Measurements from ENCODE around the gene CDC37L1. TPM values are rescaled to one million over a fixed set of nuclear protein-coding genes. Genes with fewer than 3 reads are reported as not detected.
"Not testable (repeated sequence)": the region's sequence is repeated elsewhere in the genome, so short reads cannot be mapped to it uniquely, and the experiment has no call there.

CDC37L1 gene
- 10 to 100 TPM; 14.7 to 16.6 (median 16.2) TPM for total RNA-seq

DNA sequence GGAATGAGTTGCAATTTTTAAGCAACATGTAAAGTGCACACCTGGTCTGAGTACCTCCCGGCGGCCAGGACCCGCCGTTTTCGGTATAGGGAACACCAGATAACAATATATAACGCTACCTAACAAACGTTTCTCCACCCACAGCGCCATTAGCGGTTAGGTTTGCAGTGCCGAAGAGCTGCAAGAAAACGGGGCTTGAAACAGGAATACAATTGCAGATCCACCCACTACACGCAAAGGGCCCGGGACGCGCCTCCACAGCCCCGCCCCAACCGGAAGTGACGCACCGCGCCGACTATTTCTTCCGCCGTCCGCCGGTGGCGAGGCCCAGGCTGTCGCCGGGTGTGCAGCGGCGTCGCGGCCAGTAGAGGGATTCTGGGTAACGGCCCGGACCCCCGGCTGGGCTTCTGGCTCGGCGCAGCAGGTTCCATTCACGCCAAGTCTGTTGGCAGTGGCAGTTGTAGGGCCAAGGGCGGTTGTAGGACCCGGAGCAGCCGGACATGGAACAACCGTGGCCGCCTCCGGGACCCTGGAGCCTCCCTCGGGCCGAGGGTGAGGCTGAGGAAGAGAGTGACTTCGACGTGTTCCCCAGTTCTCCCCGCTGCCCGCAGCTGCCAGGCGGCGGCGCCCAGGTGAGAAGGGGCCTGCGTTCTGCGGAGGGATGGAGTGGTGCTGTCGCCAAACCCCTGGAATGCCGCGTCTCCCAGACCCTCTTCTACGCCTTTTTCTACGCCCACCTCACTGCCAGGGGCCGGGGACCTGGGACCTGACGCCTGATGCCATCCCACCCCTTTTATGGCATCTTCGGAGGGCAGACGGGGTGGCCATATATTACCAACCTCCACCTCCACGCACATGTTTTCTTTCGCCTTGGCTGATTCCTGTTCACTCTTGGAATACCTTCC, at the start of gene CDC37L1:
TSS of gene CDC37L1 (plus strand) at position 302 of the 905 bp plus-strand sequence. CDS start at position 501, 199 bp downstream.
- H3K27me3 Mint-ChIP-seq (ENCODE audit: low read depth) = no peaks in the 10 kb centered on the region

DNA sequence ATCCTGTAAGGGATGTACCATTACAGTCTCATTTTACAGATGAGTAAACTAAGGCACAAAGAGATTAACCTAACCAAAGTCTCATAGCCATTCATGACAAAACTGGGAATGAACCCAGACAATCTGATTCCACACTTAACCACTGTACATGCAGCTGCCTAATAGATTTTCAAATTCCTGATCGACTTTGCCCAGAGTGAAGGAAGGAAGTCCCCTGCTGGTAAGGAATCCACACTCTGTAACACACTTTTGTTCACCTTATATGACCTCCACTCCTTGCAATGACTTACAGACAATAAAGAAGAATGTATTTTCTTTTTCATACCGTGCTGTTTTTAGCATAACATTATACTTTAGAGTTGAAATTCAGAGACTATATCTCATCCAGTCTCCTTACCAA, 48.5 kb upstream of the CDC37L1 start:
- no peak for DNase-seq
- H3K36me3 Mint-ChIP-seq (ENCODE audit: insufficient read depth) = peaks cover 2% of the 10 kb centered on the region
- H3K9me3 Mint-ChIP-seq = no peaks in the 10 kb centered on the region
- no peak overlapping the region for H3K4me3 Mint-ChIP-seq
- no peak for ATAC-seq
- peaks cover 5% of the 10 kb centered on the region for H3K4me1 Mint-ChIP-seq (ENCODE audit: low read depth)
- H3K27me3 Mint-ChIP-seq (ENCODE audit: low read depth) = peaks cover 2% of the 10 kb centered on the region

More for the DNA sequence above, at the start of gene CDC37L1:
- peak; percentile 99 for DNase-seq
- no peak within 1 kb of the TSS for H3K4me3 Mint-ChIP-seq
- no peaks in the 10 kb centered on the region for H3K9me3 Mint-ChIP-seq
- peaks cover 13% of the 10 kb centered on the region for H3K4me1 Mint-ChIP-seq (ENCODE audit: low read depth)
- ATAC-seq = peak; percentile 97
- peaks cover 7% of the 10 kb centered on the region for H3K36me3 Mint-ChIP-seq (ENCODE audit: insufficient read depth)

DNA sequence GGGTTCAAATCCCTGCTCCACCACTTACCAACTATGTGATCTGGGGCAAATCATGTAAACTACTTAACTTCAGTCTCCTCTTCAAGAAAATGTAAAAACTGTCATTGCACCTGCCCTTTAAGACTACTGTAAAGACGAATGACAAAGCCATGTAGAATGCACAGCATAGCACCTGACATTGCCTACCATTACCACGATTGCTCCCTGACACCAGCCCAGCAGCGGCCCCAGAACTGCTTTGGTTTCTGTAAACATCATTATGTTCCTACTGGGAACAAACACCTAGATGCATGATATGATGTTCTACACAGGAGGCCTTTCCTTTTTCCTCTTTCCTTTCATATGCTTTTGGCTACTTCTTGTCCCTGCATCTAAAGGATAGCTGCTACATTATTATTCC, 40.4 kb upstream of the CDC37L1 start:
- H3K4me3 Mint-ChIP-seq = no peak overlapping the region
- ATAC-seq (no peak), DNase-seq (no peak)
- no peaks in the 10 kb centered on the region for H3K36me3 Mint-ChIP-seq (ENCODE audit: insufficient read depth)
- H3K27me3 Mint-ChIP-seq (ENCODE audit: low read depth) = no peaks in the 10 kb centered on the region
- H3K9me3 Mint-ChIP-seq = no peaks in the 10 kb centered on the region
- H3K4me1 Mint-ChIP-seq (ENCODE audit: low read depth) = peaks cover 3% of the 10 kb centered on the region

DNA sequence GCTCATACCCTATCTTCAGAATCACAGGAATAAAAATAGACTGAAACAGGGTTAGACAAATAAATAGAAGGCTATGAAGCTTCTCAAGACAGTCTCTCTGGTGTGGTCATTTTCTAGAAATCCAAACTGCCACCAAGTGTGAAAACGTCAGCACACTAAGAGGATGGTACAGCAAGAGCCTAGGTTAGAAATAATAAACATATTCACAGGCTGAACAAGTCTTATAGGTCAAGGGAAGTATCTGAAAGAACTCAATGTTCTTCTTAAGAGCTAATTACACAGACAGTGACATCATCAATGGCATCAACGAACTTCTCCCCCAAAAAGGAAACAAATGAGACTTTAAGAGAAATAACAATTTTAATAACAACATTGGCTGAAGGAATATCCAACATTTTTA, 39.9 kb upstream of the CDC37L1 start:
- Mint-ChIP-seq H3K27me3 (ENCODE audit: low read depth) (no peaks in the 10 kb centered on the region), H3K4me1 (ENCODE audit: low read depth) (peaks cover 3% of the 10 kb centered on the region), H3K9me3 (no peaks in the 10 kb centered on the region), H3K4me3 (no peak overlapping the region), H3K36me3 (ENCODE audit: insufficient read depth) (no peaks in the 10 kb centered on the region)
- DNase-seq = no peak
- ATAC-seq = no peak

DNA sequence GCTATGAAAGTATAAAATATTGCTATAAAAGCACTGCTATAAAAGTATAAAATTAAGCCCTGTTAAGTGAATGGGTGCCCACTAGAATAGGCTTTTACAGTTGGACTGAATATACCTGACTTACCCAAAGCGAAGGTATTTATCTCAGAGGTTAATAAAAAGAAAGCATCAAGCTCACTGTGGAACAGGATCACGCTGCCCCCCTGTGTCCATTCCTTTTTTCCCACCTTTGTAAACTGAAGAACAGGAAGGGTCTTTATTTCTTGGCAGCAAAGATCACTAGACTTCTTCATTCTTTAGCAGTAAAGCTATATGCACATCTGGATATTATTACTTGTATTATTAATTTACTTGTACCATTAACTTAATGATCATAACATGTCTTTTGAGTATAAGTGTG, 39.3 kb upstream of the CDC37L1 start:
- H3K27me3 Mint-ChIP-seq (ENCODE audit: low read depth) = no peaks in the 10 kb centered on the region
- DNase-seq = peak; percentile 39
- H3K36me3 Mint-ChIP-seq (ENCODE audit: insufficient read depth) = no peaks in the 10 kb centered on the region
- no peak for ATAC-seq
- no peak overlapping the region for H3K4me3 Mint-ChIP-seq
- peaks cover 3% of the 10 kb centered on the region for H3K4me1 Mint-ChIP-seq (ENCODE audit: low read depth)
- H3K9me3 Mint-ChIP-seq = no peaks in the 10 kb centered on the region

GRCh38 chr9:4642351-4642750, 37.0 kb upstream of the CDC37L1 start:
- no peak overlapping the region for H3K4me3 Mint-ChIP-seq
- no peaks in the 10 kb centered on the region for H3K27me3 Mint-ChIP-seq (ENCODE audit: low read depth)
- no peak for DNase-seq
- H3K9me3 Mint-ChIP-seq = no peaks in the 10 kb centered on the region
- no peaks in the 10 kb centered on the region for H3K36me3 Mint-ChIP-seq (ENCODE audit: insufficient read depth)
- no peak for ATAC-seq
- H3K4me1 Mint-ChIP-seq (ENCODE audit: low read depth) = peaks cover 3% of the 10 kb centered on the region

DNA sequence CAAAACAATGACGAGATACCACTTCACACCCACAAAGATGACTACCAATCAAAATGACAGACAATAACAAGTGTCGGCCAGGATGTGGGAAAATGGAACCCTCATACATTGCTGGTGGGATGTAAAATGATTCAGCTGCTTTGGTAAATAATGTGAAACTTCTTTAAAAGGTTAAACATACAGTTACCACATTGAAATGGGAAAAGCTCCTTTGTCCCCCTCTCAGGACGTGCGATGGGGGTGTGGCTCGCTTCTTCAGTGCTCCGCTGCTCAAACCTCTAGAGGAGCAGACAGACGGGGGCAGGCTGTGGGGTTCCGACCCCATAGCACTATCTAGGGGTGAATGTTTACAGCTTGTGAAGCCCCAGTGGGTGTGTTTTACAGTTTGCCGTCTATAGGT, 25.3 kb upstream of the CDC37L1 start:
- peak in 1 of 2 donors; percentile 65 for ATAC-seq
- Mint-ChIP-seq H3K4me1 (ENCODE audit: low read depth) (no peaks in the 10 kb centered on the region), H3K27me3 (ENCODE audit: low read depth) (peaks cover 4% of the 10 kb centered on the region), H3K9me3 (no peaks in the 10 kb centered on the region), H3K36me3 (ENCODE audit: insufficient read depth) (peaks cover 2% of the 10 kb centered on the region), H3K4me3 (no peak overlapping the region)
- no peak for DNase-seq

DNA sequence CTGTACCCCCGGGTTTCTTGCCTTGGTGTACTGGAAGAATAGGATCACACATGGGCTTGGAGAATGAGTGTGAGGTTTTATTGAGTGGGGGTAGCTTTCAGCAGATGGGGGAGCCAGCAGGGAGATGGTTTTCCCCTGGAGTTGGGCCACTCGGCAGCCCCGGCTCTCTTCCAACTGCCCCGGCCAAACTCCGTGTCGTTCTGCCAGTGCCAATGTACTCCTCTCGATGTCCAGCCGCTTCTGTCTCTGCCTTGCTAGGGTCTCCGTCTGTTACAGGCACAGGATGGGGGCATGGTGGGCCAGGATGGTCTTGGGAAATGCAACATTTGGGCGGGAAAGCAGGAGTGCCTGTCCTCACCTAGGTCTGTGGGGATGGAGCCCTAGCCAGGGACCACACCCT, 24.8 kb upstream of the CDC37L1 start:
- H3K36me3 Mint-ChIP-seq (ENCODE audit: insufficient read depth) = peaks cover 2% of the 10 kb centered on the region
- no peak for ATAC-seq
- H3K4me3 Mint-ChIP-seq = no peak overlapping the region
- peaks cover 1% of the 10 kb centered on the region for H3K27me3 Mint-ChIP-seq (ENCODE audit: low read depth)
- no peaks in the 10 kb centered on the region for H3K9me3 Mint-ChIP-seq
- no peak for DNase-seq
- no peaks in the 10 kb centered on the region for H3K4me1 Mint-ChIP-seq (ENCODE audit: low read depth)

GRCh38 chr9:4656196-4656595, 23.2 kb upstream of the CDC37L1 start:
- not testable (repeated sequence) for H3K9me3 Mint-ChIP-seq

GRCh38 chr9:4656621-4657020, 22.7 kb upstream of the CDC37L1 start:
- ATAC-seq (no peak), DNase-seq (no peak)
- Mint-ChIP-seq H3K9me3 (no peaks in the 10 kb centered on the region), H3K36me3 (ENCODE audit: insufficient read depth) (peaks cover 2% of the 10 kb centered on the region), H3K4me1 (ENCODE audit: low read depth) (peaks cover 3% of the 10 kb centered on the region), H3K4me3 (no peak overlapping the region), H3K27me3 (ENCODE audit: low read depth) (no peaks in the 10 kb centered on the region)

More at GRCh38 chr9:4656196-4656595, 23.2 kb upstream of the CDC37L1 start:
- not testable (repeated sequence) for H3K4me1 Mint-ChIP-seq (ENCODE audit: low read depth); ATAC-seq; H3K36me3 Mint-ChIP-seq (ENCODE audit: insufficient read depth); H3K4me3 Mint-ChIP-seq; DNase-seq; H3K27me3 Mint-ChIP-seq (ENCODE audit: low read depth)

DNA sequence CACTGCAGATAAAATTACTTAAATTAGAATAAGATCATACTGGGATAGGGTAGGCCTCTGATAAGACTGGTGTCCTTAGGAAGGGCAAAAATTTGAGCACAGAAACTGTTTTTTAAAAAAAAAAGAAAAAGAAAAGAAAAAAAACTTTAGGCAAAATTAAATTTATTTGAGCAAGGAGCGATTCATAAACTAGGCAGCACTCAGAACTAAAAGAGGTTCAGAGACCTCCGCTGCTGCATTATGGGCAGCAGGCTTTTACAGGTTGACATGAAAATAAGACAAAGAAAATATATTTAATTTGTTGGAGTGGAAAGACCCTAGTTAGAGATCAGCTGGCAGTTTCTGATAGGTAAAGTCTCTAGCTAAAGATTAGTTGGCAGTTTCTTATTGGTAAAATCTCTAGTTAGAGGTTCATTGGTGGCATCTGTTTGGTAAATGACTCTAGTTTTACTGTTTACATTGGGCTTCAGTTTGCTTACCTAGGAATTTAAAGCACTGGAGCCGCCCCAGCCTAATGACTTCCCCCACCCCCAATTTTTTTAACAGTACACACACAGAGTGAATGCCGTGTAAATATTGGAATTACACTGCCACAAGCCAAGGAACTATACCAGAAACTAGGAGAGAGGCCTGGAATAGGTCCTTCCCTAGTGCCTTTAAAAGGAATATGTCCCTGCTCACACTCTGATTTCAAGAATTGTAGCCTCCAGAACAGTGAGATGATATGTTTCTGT, 21.8 kb upstream of the CDC37L1 start:
- no peak for ATAC-seq
- H3K27me3 Mint-ChIP-seq (ENCODE audit: low read depth) = no peaks in the 10 kb centered on the region
- H3K9me3 Mint-ChIP-seq = no peaks in the 10 kb centered on the region
- no peak for DNase-seq
- H3K36me3 Mint-ChIP-seq (ENCODE audit: insufficient read depth) = peaks cover 2% of the 10 kb centered on the region
- H3K4me3 Mint-ChIP-seq = no peak overlapping the region
- peaks cover 8% of the 10 kb centered on the region for H3K4me1 Mint-ChIP-seq (ENCODE audit: low read depth)

DNA sequence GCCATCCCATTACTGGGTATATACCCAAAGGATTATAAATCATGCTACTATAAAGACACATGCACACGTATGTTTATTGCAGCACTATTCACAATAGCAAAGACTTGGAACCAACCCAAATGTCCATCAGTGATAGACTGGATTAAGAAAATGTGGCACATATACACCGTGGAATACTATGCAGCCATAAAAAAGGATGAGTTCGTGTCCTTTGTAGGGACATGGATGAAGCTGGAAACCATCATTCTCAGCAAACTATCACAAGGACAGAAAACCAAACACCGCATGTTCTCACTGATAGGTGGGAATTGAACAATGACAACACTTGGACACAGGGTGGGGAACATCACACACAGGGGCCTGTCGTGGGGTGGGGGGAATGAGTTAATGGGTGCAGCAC, 18.7 kb upstream of the CDC37L1 start:
- H3K4me1 Mint-ChIP-seq (ENCODE audit: low read depth) = peaks cover 38% of the 10 kb centered on the region
- not testable (repeated sequence) for H3K9me3 Mint-ChIP-seq

DNA sequence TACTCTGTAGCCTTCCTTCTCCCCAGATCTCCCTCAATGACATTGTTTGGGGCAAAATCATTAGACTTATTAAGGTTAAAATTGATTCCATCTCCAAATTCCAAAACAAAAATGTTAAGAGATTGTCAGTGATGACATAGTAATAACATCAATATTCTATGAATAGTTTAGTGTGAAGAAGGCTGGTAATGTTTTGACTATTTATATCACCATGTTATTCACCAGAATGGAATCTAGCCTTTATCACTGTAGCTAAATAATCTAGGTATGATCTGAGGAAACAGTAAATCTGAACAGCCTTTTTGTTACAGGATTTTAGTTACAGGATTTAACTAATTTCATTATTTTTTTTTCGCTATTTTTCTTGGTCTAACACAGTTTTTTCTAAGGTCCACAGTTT, 18.2 kb upstream of the CDC37L1 start:
- Mint-ChIP-seq H3K4me3 (peak overlapping the region; percentile 96), H3K9me3 (no peaks in the 10 kb centered on the region), H3K27me3 (ENCODE audit: low read depth) (no peaks in the 10 kb centered on the region), H3K4me1 (ENCODE audit: low read depth) (peaks cover 43% of the 10 kb centered on the region), H3K36me3 (ENCODE audit: insufficient read depth) (peaks cover 2% of the 10 kb centered on the region)
- ATAC-seq = no peak
- DNase-seq = no peak

More for the DNA sequence above, 18.7 kb upstream of the CDC37L1 start:
- ATAC-seq; H3K27me3 Mint-ChIP-seq (ENCODE audit: low read depth); H3K36me3 Mint-ChIP-seq (ENCODE audit: insufficient read depth); H3K4me3 Mint-ChIP-seq; DNase-seq: not testable (repeated sequence)

DNA sequence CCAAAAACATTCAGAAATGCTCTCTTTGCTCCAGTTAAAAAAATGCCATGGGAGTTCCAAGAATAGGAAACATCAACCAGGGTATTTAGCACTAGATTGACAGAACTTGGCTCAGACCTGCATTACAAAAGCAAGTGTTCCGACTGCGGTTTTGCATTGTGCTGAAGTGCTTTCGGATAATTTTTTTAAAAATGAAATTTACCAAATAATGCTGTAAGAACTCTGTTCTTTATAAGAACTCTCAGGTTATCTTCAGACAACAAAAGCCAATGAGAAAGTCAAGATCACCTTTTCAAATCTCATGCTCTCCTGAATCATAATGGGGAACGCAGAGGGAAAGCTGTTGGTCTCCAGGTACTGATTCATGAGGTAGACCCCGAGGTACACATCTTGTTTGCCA, 17.8 kb upstream of the CDC37L1 start:
- no peak for DNase-seq
- H3K36me3 Mint-ChIP-seq (ENCODE audit: insufficient read depth) = peaks cover 2% of the 10 kb centered on the region

More for the DNA sequence above, 17.8 kb upstream of the CDC37L1 start:
- ATAC-seq = no peak
- peaks cover 47% of the 10 kb centered on the region for H3K4me1 Mint-ChIP-seq (ENCODE audit: low read depth)
- no peaks in the 10 kb centered on the region for H3K27me3 Mint-ChIP-seq (ENCODE audit: low read depth)
- no peaks in the 10 kb centered on the region for H3K9me3 Mint-ChIP-seq
- H3K4me3 Mint-ChIP-seq = peak overlapping the region; percentile 96
